Left cardiac atrium (tissue), 4 donors: ENCODE data around the gene RTN4. TPM values are rescaled to one million over a fixed set of nuclear protein-coding genes. Genes with fewer than 3 reads are reported as not detected.
"Not testable (repeated sequence)": the region's sequence is repeated elsewhere in the genome, so short reads cannot be mapped to it uniquely, and the experiment has no call there.

Experiments used
- ATAC-seq, 2 donors: fragments of 200-7000 bp; cut with Tn5 transposase; one replicate each; pipeline ENCODE4 v1.9.1; 2020; ENCODE audit warnings: mild to moderate bottlenecking in 2 of 2, moderate library complexity in 2 of 2
- DNase-seq: peaks from one replicate; pipeline ENCODE4 v3.0.0-alpha.2; 2020
- intact Hi-C, 2 donors: fragments of 100-400 bp; cut with DNase I; formaldehyde crosslinking; loops; one replicate each; pipeline versions ENCODE4 v1.14.1 to v1.15.1; 2022 to 2023
- total RNA-seq, 2 donors: library from RNA; stranded (reverse); fragmentation: NEBNext Ultra II Directional; extraction: Animal tissue kit (Norgen Biotek cat#: 25700); gene quantifications; one replicate each; pipeline ENCODE4 v1.2.1, GENCODE V29; 2021
- donor health status: DM: no; HTN: yes; CAD: no.
- donor health status: DM: no; HTN: yes; CAD: no; lungs with severe emphysema.
- donor health status: DM: yes; HTN: yes; CAD: no.
- donor health status: Dilated cardiomyopathy.

The RTN4 gene
- total RNA-seq, 2 donors from 2014 or later: 249 to 251 TPM

GRCh38 chr2:55014962-55015939 lies 35.0 kb downstream of the RTN4 start:
- peak; percentile 24 for DNase-seq
- peak; percentile 75 to 81 for ATAC-seq
- intact Hi-C loops: loop anchor here in 1 of 2 donors (2.0 kb wide), 1 partner anchor 154 kb away; no protein-coding TSS in a partner anchor

- ATAC-seq (no peak), DNase-seq (no peak)
- intact Hi-C loops: loop anchor here in 1 of 2 donors (2.0 kb wide), 1 partner anchor 155 kb away; no protein-coding TSS in a partner anchor
These were observed 36.3 kb downstream of the RTN4 start for GRCh38 chr2:55013936-55014335.

- no peak for DNase-seq
- ATAC-seq: no peak
- intact Hi-C loops: no loop called here
These were observed 37.4 kb downstream of the RTN4 start for GRCh38 chr2:55012672-55013484.

GRCh38 chr2:55011831-55012671 lies 38.2 kb downstream of the RTN4 start:
- no peak for DNase-seq
- intact Hi-C loops: no loop called here
- ATAC-seq: no peak

GRCh38 chr2:55010915-55011314 lies 39.3 kb downstream of the RTN4 start:
- intact Hi-C loops: no loop called here
- ATAC-seq: peak in 1 of 2 donors; percentile 48
- no peak for DNase-seq

- intact Hi-C loops: no loop called here
- peak; percentile 27 for DNase-seq
These were observed 40.1 kb downstream of the RTN4 start for GRCh38 chr2:55010149-55010591.

GRCh38 chr2:55009277-55010060 lies 40.8 kb downstream of the RTN4 start:
- intact Hi-C loops: no loop called here
- no peak for ATAC-seq

More at GRCh38 chr2:55010149-55010591, 40.1 kb downstream of the RTN4 start:
- ATAC-seq: peak; percentile 80 to 84

GRCh38 chr2:55006306-55006705 lies 43.9 kb downstream of the RTN4 start:
- intact Hi-C loops: no loop called here
- ATAC-seq: no peak

More at GRCh38 chr2:55009277-55010060, 40.8 kb downstream of the RTN4 start:
- DNase-seq: no peak

GRCh38 chr2:55003706-55004639 lies 46.3 kb downstream of the RTN4 start:
- no peak for DNase-seq
- intact Hi-C loops: no loop called here
- ATAC-seq: no peak

More at GRCh38 chr2:55006306-55006705, 43.9 kb downstream of the RTN4 start:
- DNase-seq: no peak

- ATAC-seq: no peak
- DNase-seq: no peak
- intact Hi-C loops: no loop called here
These were observed 48.5 kb downstream of the RTN4 start for GRCh38 chr2:55001716-55002115.

- no peak for ATAC-seq
- no peak for DNase-seq
- intact Hi-C loops: no loop called here
These were observed 49.9 kb downstream of the RTN4 start for GRCh38 chr2:55000341-55000740.

- no peak for DNase-seq
- ATAC-seq: no peak
- intact Hi-C loops: no loop called here
These were observed 51.1 kb downstream of the RTN4 start for GRCh38 chr2:54999182-54999581.

GRCh38 chr2:54997826-54998225 lies 52.4 kb downstream of the RTN4 start:
- no peak for DNase-seq
- no peak for ATAC-seq
- intact Hi-C loops: no loop called here

GRCh38 chr2:54995553-54995952 lies 54.7 kb downstream of the RTN4 start:
- peak in 1 of 2 donors; percentile 19 for ATAC-seq
- DNase-seq: no peak
- intact Hi-C loops: no loop called here

GRCh38 chr2:54990694-54991093 lies 59.6 kb downstream of the RTN4 start:
- ATAC-seq, intact Hi-C loops, DNase-seq: not testable (repeated sequence)

GRCh38 chr2:54988612-54989011 lies 61.6 kb downstream of the RTN4 start:
- no peak for ATAC-seq
- intact Hi-C loops: no loop called here
- DNase-seq: no peak

- ATAC-seq: no peak
- intact Hi-C loops: no loop called here
- DNase-seq: no peak
These were observed 64.0 kb downstream of the RTN4 start for GRCh38 chr2:54986264-54986663.
